HG03135 (cell line): Measurements from ENCODE around the gene HSFX3.
"Not testable (repeated sequence)": the region's sequence is repeated elsewhere in the genome, so short reads cannot be mapped to it uniquely, and the experiment has no call there.

Source experiments
- ATAC-seq: cut with Tn5 transposase; IDR thresholded peaks from one replicate; pipeline ENCODE4 v1.9.1; 2021; ENCODE audit warnings: mild to moderate bottlenecking, moderate library complexity; ENCODE audit not compliant: unreplicated experiment

The HSFX3 gene

DNA sequence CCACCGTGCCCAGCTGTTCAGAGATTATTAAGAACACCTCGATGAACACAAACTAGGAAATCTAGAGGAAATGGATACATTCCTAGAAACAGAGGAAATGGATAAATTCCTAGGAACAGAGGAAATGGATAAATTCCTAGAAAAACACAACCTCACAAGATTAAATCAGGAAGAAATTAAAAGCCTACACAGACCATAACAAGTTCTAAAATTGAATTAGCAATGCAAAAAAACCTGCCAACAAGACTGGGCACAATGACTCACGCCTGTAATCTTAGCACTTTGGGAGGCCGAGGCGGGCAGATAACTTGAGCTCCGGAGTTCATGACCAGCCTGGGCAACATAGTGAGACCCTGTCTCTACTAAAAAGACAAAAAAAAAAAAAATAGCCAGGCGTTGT, 31.5 kb downstream of the HSFX3 start:
- ATAC-seq: no peak

DNA sequence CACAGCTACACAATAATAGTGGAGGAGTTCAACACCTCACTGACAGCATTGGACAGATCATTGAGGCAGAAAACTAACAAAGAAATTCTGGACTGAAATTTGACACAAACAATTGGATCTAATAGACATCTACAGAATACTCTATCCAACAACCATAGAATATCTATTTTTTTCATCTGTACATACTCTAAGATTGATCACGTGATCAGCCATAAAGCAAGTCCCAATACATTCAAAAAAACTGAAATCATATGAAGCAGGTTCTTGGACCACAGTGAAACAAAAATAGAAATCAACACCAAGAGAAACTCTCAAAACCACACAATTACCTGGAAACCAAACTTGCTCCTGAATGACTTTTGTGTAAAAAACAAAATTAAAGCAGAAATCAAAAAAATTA, 32.4 kb downstream of the HSFX3 start:
- no peak for ATAC-seq

DNA sequence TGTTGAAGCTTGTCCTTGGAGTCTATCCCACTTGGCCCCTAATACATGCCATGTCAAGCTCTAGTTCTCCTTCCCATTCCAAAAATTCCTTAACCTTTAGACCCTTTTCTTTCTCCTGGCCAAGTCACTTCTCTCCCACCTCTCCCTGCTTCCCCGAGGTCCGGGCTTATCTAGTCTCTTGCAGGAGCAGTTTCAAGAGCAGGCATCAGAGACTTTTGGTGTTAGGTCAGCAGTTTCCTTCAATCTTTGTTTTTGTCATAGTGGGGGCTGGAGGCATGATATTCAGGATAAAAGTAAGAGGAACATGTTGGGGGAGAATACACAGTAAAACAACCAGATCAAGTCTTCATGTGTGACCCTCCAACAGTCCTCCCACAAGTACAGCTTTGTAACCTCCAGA, 33.1 kb downstream of the HSFX3 start:
- no peak for ATAC-seq

DNA sequence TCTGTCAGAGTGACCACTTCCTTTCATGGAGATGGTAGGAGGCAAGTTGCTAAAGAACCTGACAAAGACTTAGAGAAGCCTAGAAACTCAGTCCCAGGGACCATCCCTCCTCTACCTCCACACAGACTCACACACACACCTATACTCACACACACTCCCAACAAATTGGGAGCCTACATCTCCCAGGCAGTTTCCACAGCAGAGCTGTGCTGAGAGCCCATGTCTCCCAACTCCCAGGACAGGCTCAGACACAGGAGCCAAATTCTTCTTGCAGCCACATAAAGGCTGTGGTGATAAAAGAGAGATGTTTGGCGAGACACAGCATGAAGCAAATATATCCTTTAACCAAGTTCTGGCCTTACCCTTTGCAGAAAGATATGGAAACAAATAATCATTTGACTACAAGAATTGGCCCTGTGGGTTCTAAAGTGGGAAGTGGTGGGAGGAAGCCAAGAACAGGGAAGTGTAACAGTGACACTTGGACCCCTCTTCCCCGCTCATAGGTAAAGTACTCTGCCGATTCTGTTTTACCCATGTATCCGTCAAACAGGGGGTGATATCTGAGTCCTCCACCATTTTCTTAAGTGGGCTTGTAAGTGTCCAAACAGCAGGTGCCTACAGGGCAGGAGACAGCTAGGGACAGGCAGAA, 33.6 kb downstream of the HSFX3 start:
- ATAC-seq: no peak

DNA sequence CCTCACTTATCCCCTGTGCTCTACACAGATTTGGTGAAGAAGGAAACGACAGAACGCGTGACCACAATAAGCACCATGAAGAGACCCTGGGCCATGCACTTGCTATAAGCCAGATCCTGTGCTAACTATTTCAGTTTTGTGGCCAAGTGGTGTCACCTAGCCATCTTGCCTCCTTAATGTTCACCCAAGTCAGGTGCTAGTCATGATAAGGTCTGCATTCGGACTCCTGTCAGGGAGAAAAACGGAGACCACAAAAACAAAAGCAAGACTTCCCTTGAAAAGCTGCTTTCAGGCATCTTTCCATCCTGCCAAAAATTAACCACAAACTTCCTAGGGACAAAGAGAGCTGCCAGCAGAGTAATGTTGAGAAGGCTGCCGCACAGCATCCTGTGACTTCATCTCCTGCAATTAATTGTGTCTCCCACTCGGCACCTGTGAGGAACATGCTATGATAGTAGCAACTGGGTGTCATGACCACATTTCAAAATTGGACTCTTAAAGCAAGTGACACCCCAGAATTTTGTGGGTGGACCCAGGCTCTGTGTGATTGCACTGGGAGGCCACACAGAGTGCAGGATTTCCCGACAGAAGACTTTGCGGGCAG, 35.8 kb downstream of the HSFX3 start:
- ATAC-seq: no peak

DNA sequence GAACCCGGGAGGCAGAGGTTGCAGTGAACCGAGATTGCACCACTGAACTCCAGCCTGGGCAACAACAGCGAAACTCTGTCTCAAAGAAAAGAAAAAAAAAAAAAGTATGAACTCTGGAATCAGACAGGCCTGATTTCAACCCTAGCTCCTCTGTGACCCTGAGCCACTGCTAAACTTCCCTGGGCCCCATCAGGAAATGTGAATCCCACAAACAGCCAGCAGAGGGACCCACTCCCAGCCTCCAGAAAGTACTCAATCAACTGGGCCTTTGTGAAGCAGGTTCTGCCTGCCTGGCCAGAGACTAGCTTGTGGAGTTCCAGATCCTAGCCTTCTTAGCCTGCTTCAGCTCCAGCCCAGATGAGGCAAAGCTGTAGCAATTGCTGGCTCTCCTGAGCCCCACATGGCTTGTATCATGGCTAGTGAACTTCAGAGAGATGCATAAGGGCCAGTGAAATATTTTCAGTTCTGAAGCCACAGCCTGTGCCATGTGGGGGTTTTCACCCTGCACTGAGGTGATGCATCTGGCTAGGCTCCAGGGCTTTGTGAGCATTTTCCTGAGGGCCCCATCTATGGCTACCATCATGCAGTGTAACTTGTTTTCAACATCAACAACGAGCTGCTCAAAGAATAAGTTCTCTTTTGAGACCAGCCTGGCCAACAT, 37.4 kb downstream of the HSFX3 start:
- ATAC-seq: peak; percentile 72

DNA sequence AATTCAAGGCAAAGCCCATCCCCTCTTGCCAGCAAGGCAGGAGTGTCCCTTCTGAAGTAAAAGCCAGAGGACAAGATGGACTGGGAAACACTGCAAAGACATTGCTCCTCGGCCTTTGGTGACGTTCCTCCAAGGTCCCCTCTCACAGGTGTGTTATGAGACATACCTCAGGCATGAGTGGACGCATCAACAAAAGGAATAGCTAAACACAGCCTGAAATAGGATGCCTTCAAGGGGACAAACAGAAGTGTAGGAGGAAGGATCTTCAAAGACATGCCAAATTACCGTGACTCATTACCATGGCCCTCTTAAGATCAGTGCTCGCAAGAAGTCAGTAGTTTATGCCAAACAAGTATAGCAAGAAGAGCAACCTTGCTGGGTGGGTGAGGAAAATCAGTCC, 38.6 kb downstream of the HSFX3 start:
- no peak for ATAC-seq

DNA sequence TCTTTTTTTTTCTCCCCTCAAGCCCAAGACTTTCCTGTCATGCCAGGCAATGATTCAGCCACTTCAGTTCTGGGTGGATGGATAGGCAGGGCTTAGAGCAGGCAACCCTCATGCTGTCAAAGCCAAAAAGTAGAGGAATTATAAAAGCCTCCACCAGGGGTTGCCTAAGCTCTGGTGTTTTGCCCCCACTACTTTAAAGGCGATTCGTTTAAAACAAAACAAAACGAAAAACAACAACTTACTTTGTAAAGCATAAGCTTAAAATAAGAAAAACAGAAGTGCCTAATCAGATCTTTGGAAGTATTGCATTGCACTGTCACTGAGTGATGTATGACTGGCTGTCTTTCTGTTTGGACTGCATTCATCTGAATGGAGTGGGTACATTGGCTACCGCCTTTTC, 39.3 kb downstream of the HSFX3 start:
- no peak for ATAC-seq

DNA sequence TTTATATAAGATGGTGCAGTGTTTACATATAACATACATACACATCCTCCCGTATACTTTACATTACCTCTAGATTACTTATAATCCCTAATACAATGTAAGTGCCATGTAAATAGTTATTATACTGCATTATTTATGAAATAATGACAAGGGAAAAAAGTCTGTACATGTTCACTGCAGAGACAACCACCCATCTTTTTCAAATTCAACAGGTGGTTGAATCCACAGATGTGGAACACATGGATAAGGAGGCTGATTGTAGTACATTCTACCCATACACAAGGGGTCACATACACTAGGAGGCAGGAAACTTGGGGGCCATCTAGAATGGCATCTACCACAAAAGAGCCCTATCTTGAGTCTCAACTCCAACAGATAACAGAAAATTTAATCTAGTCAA, 41.3 kb downstream of the HSFX3 start:
- ATAC-seq: no peak

DNA sequence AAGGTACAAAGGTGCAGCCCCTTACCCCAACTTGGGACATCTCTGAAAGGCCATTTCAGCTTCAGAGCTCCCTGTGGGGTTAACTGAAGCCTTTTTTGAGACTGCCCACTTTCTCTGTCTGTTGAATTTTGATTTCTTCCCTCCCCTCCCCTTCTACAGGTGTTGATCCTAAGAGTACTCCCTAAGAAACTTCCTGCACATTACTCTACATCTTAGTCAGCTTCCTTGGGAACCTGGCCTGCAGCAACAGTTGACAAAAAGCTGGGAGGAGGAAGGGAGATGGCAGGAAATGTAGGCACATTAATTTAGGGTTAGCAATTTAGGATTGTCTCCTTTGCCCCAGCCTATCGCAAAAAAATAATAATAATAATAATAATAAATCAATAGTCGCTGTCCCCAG, 43.4 kb downstream of the HSFX3 start:
- ATAC-seq: no peak

DNA sequence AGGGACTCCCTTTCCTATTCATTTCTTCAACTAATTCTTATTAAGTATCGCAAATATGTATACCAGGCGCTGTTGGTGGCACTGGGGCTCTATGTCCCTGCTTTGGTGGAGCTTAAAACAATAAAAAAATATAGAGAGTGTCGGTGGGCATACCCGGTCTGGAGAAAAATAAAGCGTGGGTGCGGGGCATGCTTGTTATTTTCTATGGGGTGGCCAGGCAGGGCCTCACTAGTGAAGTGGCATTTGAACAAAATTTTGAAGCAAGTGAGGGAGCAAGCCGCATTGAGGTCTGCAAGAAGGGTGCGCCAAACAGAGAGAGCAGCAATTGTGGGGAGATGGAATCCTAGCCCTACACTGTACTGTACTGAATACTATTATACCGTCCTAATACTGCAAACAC, 44.1 kb downstream of the HSFX3 start:
- ATAC-seq: no peak

DNA sequence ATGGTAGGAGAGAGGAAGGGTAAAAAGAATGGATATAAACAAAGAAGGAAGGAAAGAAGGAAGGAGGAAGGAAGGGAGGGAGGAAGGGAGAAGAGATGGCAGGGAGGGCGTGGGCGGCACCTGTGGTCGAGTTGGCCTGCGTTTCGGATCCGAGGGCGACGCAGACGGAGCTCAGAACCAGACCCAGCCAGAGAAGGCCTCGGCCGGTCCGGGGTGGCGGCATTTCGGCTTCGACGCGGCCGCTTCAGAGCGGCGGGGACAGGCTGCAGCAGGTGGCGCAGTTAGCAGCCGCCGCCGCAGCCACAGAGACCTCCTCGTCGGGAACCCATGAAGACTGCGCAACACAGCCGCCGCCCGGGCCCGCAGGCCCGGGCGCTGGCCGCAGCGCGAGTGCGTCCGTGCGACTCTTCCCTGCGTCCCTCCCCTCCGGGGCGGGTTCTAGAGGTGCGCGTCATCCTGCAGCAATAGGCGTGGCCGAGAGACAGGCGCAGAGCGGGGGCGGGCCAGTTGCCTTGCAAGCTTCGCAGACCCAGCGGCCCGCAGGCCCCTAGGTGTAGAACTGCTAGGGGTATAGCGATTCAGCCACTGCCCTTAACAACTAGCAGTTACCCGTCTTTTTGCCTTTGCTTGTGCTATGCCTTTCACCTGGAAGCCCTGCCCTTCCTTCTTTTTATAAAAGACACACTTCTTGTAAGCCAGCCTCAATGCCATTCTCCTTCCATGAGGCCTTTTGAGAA, 44.6 kb downstream of the HSFX3 start, which contains the start of gene IDS:
IDS (minus strand) TSS at position 392 of the 737 bp plus-strand sequence; CDS start at position 223, 169 bp downstream.
- ATAC-seq: peak; percentile 60

DNA sequence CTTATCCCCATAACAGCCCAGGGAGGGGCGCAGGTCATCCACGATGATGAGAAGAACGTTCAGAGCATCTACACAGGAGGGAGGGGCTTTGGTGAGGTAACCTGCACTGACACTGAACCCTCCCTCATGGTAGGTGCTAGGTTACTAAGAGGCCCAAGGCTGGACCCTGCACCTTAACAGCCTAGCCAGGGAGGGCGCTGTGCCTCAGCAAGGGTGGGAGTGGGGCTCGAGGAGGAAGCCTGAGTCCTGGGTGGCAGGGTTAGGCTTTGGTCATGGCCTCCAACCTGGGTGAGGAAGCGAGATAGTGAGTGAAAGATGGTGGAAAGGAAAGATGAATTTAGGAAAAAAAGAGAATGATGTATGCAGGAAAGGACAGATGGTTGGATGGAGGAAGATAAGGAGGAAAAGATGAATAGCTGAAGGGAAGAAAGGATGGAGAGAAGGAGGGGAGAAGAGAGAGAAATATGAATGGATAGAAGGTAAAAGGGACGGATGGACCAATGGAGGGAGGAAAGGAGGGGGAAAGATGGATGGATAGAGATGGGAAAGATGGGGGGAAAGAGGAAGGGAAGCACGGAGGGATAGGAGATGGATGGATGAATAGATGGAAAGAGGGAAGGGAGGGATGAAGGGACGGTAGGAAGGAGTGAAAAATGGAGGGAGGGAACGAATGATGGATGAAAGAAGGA, 45.4 kb downstream of the HSFX3 start:
- ATAC-seq: peak; percentile 42

DNA sequence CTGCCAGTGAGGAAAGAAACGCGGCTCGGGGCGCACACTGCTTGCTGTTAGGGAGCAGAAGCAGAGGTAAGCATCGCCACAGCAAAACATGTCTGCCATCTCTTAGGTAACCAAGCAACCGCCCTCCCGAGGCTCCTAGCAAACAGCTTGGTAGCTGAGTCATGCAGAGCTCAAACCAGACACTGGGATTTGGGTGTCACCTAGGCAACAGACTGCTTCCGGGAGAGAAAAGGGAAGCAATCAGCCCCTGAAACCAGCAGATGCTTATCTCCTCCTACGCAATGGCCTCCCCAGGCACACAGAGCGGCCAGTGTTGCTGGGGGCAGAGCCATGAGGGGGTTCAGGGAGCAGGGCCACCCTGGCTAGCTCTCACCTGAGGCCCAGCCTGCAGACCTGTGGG, 46.3 kb downstream of the HSFX3 start:
- ATAC-seq: peak; percentile 67

DNA sequence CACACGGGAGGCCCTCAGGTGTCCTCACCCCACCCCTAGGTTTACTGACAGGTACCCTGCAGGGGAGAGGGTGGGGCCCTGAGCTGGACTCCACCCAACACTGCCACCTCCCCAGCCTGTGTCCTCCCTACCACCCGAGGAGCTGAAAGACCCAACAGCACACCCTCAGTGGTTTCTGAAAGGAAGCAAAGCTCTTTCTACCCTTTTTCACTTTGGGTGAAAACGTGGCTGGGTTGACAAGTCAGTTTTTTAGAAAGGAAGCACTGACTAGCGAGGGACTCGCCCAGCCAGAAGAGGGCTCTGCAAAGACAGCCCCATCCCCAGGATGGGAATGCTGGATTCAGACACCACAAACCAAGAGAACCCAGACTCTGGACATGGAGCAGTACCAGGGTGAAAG, 46.8 kb downstream of the HSFX3 start:
- ATAC-seq: not testable (repeated sequence)

DNA sequence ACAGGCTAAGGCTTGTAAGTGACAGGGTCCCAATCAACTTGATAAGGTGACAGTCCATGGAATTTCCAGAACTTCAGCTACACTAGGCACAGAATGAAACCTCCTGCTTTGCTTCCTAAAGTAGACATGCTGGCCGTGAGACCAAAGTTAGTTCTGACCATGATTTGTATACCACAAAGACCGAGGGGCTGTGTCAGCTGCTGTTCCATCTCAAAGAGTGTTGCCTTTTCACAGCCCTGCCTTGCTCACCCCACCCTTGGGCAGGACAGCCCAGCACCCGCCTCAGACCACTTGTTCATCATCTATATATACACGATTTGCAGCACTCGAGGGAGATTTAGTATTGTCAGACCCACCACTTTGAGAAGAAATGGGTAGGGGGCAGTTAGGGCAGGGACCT, 50.0 kb downstream of the HSFX3 start:
- ATAC-seq: no peak

DNA sequence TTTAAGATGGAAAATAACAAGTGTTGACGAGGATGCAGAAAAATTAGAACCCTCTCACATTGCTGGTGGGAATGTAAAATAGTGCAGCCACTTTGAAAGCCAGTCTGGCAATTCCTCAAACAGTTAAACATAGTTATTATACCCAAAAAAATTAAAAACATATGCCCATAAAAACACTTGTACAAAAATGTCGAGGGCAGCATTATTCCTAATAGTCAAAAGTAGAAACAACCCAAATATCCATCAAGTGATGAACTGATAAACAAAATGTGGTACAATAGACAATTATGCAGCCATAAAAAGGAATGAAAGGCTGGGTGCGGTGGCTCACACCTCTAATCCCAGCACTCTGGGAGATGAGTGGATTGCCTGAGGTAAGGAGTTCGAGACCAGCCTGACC, 51.0 kb downstream of the HSFX3 start:
- ATAC-seq: no peak
